WTC11 (cell line): Measurements from ENCODE around the gene PIK3R4. TPM values are rescaled to one million over a fixed set of nuclear protein-coding genes. Genes with fewer than 3 reads are reported as not detected.

ENCODE experiments used
- ATAC-seq: fragments of 200-7000 bp; cut with Tn5 transposase; 2 replicates; pipeline ENCODE4 v1.10.0; 2021; ENCODE audit warnings: mild to moderate bottlenecking, moderate library complexity
- CTCF ChIA-PET: fragments of 300-600 bp; sonication (Branson Sonifier 250); formaldehyde crosslinking; loops from one replicate; lab custom pipeline; 2021; ENCODE audit warnings: antibody characterized with exemption; lab: Charles Lee
- POLR2A ChIA-PET: fragments of 350-600 bp; sonication (Branson Sonifier 250); formaldehyde crosslinking; loops from one replicate; lab custom pipeline; 2021; ENCODE audit warnings: antibody characterized with exemption; lab: Charles Lee
- DNase-seq: peaks from one replicate; pipeline ENCODE4 v3.0.0; 2021; ENCODE audit warnings: low spot score
- H3K27ac Mint-ChIP-seq: 2 replicates; pipeline ENCODE4 v1.8.0; 2021; ENCODE audit warnings: mixed read lengths
- H3K27me3 Mint-ChIP-seq: 2 replicates; pipeline ENCODE4 v1.8.0; 2021; ENCODE audit warnings: low read depth, mild to moderate bottlenecking, moderate library complexity, mixed read lengths
- H3K36me3 Mint-ChIP-seq: 2 replicates; pipeline ENCODE4 v1.8.0; 2021; ENCODE audit warnings: mixed read lengths
- H3K4me1 Mint-ChIP-seq: 2 replicates; pipeline ENCODE4 v1.8.0; 2022; ENCODE audit warnings: mixed read lengths
- H3K4me3 Mint-ChIP-seq: 2 replicates; pipeline ENCODE4 v1.8.0; 2021; ENCODE audit warnings: mild to moderate bottlenecking, moderate library complexity, mixed read lengths
- H3K9me3 Mint-ChIP-seq: 2 replicates; pipeline ENCODE4 v1.8.0; 2021; ENCODE audit warnings: mixed read lengths
- ARID4B ChIP-seq: sonication (generic); formaldehyde crosslinking; IDR thresholded peaks from 2 replicates; pipeline ENCODE4 v1.8.0; 2023; ENCODE audit warnings: missing genetic modification reagents, mild to moderate bottlenecking, borderline replicate concordance
- CDX4 ChIP-seq: fragments of 250-450 bp; sonication (Bioruptor Pico); IDR thresholded peaks from 2 replicates; pipeline ENCODE4 v1.9.0; 2021; ENCODE audit warnings: moderate library complexity, mild to moderate bottlenecking, inconsistent platforms, borderline replicate concordance
- CREM ChIP-seq: sonication (generic); formaldehyde crosslinking; IDR thresholded peaks from 2 replicates; pipeline ENCODE4 v1.8.1; 2022; ENCODE audit warnings: mild to moderate bottlenecking, missing genetic modification reagents, moderate library complexity
- CTCF ChIP-seq: fragments of 200-600 bp; IDR thresholded peaks from 2 replicates; pipeline ENCODE4 v1.8.0; 2022; ENCODE audit warnings: antibody characterized with exemption
- E2F1 ChIP-seq: sonication (generic); formaldehyde crosslinking; IDR thresholded peaks from 2 replicates; pipeline ENCODE4 v1.8.0; 2022; ENCODE audit warnings: mild to moderate bottlenecking, missing genetic modification reagents
- GABPB1 ChIP-seq: sonication (generic); formaldehyde crosslinking; IDR thresholded peaks from 2 replicates; pipeline ENCODE4 v1.8.1; 2023; ENCODE audit warnings: mild to moderate bottlenecking, missing genetic modification reagents
- GTF2I ChIP-seq: fragments of 250-450 bp; sonication (Bioruptor Pico); conservative IDR thresholded peaks from 2 replicates; pipeline ENCODE4 v1.4.0; 2021; ENCODE audit warnings: mild to moderate bottlenecking
- KAT7 ChIP-seq: sonication (generic); formaldehyde crosslinking; IDR thresholded peaks from 2 replicates; pipeline ENCODE4 v1.8.1; 2023; ENCODE audit warnings: missing genetic modification reagents, mild to moderate bottlenecking, borderline replicate concordance
- NFATC4 ChIP-seq: fragments of 250-450 bp; sonication (Bioruptor Pico); IDR thresholded peaks from 2 replicates; pipeline ENCODE4 v1.9.0; 2021; ENCODE audit warnings: mild to moderate bottlenecking
- NFE2L1 ChIP-seq: sonication (generic); formaldehyde crosslinking; IDR thresholded peaks from 2 replicates; pipeline ENCODE4 v1.8.1; 2023; ENCODE audit warnings: missing genetic modification reagents
- SMAD3 ChIP-seq: sonication (generic); formaldehyde crosslinking; IDR thresholded peaks from 2 replicates; pipeline ENCODE4 v1.8.0; 2022; ENCODE audit warnings: missing genetic modification reagents, mild to moderate bottlenecking, borderline replicate concordance
- SMAD4 ChIP-seq: sonication (generic); formaldehyde crosslinking; IDR thresholded peaks from 2 replicates; pipeline ENCODE4 v1.8.0; 2022; ENCODE audit warnings: mild to moderate bottlenecking, missing genetic modification reagents
- TCF7 ChIP-seq: sonication (generic); formaldehyde crosslinking; IDR thresholded peaks from 2 replicates; pipeline ENCODE4 v1.8.0; 2022; ENCODE audit warnings: mild to moderate bottlenecking, low read depth, missing genetic modification reagents, moderate library complexity
- ZBTB21 ChIP-seq: sonication (generic); formaldehyde crosslinking; IDR thresholded peaks from 2 replicates; pipeline ENCODE4 v1.8.1; 2023; ENCODE audit warnings: mild to moderate bottlenecking, missing genetic modification reagents, borderline replicate concordance
- ZNF121 ChIP-seq: sonication (generic); formaldehyde crosslinking; IDR thresholded peaks from 2 replicates; pipeline ENCODE4 v1.8.0; 2023; ENCODE audit warnings: missing genetic modification reagents
- ZNF219 ChIP-seq: sonication (generic); formaldehyde crosslinking; IDR thresholded peaks from 2 replicates; pipeline ENCODE4 v1.8.0; 2023; ENCODE audit warnings: missing genetic modification reagents, mild to moderate bottlenecking, borderline replicate concordance
- ZNF281 ChIP-seq: sonication (generic); formaldehyde crosslinking; IDR thresholded peaks from 2 replicates; pipeline ENCODE4 v1.8.0; 2023; ENCODE audit warnings: mild to moderate bottlenecking, missing genetic modification reagents
- ZNF317 ChIP-seq: sonication (generic); formaldehyde crosslinking; IDR thresholded peaks from 2 replicates; pipeline ENCODE4 v1.8.1; 2023; ENCODE audit warnings: low read depth, mild to moderate bottlenecking, moderate library complexity, missing genetic modification reagents, borderline replicate concordance
- total RNA-seq: library from RNA; stranded (reverse); gene quantifications from 3 replicates; pipeline ENCODE4 v1.2.3, GENCODE V29; 2021

The PIK3R4 gene
- total RNA-seq, 1 experiment from 2014 or later = 41.5 TPM

GRCh38 chr3:130783629-130784028 is 37.0 kb upstream of the PIK3R4 start:
- Mint-ChIP-seq H3K36me3 (no peaks in the 10 kb centered on the region), H3K4me3 (no peak overlapping the region), H3K27ac (no peak overlapping the region), H3K4me1 (0 out of 2 replicates have a peak, but pooled peaks cover 3% of the 10 kb centered on the region), H3K27me3 (no peaks in the 10 kb centered on the region), H3K9me3 (no peaks in the 10 kb centered on the region)
- CTCF ChIA-PET = no interaction called here
- DNase-seq (no peak), ATAC-seq (no peak)
- TF ChIP-seq ZNF317 (CRISPR knock-in tag) = no peak
- no peak for TF ChIP-seq NFATC4 (CRISPR knock-in tag)
- no peak for TF ChIP-seq SMAD3 (CRISPR knock-in tag)
- no peak for TF ChIP-seq NFE2L1 (CRISPR knock-in tag)
- TF ChIP-seq CDX4 (CRISPR knock-in tag) = no peak
- no peak for TF ChIP-seq ZNF121
- no peak for TF ChIP-seq CREM (CRISPR knock-in tag)
- TF ChIP-seq SMAD4 (CRISPR knock-in tag) = no peak
- no peak for TF ChIP-seq KAT7 (CRISPR knock-in tag)
- no peak for TF ChIP-seq GTF2I
- TF ChIP-seq GABPB1 (CRISPR knock-in tag) = no peak
- TF ChIP-seq ZNF219 (CRISPR knock-in tag) = no peak
- no peak for TF ChIP-seq CTCF
- TF ChIP-seq E2F1 (CRISPR knock-in tag) = no peak
- no peak for TF ChIP-seq ARID4B (CRISPR knock-in tag)
- no peak for TF ChIP-seq ZBTB21
- TF ChIP-seq TCF7 (CRISPR knock-in tag) = no peak
- no peak for TF ChIP-seq ZNF281 (CRISPR knock-in tag)
- POLR2A ChIA-PET = no interaction called here
